ENCODE results near the gene METTL13. TPM values are rescaled to one million over a fixed set of nuclear protein-coding genes. Genes with fewer than 3 reads are reported as not detected.

The METTL13 gene
- polyA plus RNA-seq, 1 donor from 2014 or later: 8.4 TPM

DNA sequence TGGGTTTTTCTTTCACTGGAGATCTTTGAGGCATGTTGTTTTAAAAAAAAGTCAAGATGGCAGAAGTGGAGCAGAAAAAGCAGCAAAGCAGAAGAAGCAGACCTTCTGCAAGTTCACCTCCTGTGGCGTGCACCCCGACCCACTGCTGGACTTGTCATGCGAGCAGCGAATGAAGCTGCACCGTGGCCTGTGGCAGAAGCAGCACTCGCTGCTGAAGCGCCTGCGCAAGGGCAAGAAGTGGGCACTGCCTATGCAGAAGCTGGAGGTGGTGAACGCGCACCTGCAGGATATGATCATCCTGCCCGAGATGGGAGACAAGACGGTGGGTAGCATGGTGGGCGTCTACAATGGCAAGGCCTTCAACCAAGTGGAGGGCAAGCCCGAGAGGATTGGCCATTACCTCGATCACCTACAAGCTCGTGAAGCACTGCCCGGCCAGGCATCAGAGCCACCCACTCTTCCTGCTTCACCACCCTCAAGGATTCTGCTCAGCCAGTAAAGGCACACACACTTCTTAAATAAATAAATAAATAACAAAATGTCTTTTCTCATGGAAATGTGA lies 22.1 kb downstream of the METTL13 start:
- Histone ChIP-seq H3F3A (ENCODE audit: insufficient read depth, low read length, poor library complexity, severe bottlenecking) (no peaks in the 10 kb centered on the region), H3K27me3 (ENCODE audit: insufficient read depth, low read depth, low read length) (no peaks in the 10 kb centered on the region), H3K9me2 (ENCODE audit: insufficient read depth, low read length) (no peaks in the 10 kb centered on the region), H3K27ac (ENCODE audit: low read length) (no peak overlapping the region), H3K9ac (ENCODE audit: low read length) (no peak overlapping the region), H3K79me2 (replicated peaks; ENCODE audit: insufficient read depth, low read length) (no peaks in the 10 kb centered on the region), H4K20me1 (ENCODE audit: insufficient read depth) (no peaks in the 10 kb centered on the region), H3K9me3 (ENCODE audit: low read length) (no peaks in the 10 kb centered on the region), H2AFZ (ENCODE audit: low read depth, low read length) (no peak overlapping the region), H3K4me3 (ENCODE audit: low read length) (no peak overlapping the region), H3K36me3 (ENCODE audit: insufficient read depth, low read length) (no peaks in the 10 kb centered on the region), H3K4me2 (ENCODE audit: low read length) (no peak overlapping the region)
- TF ChIP-seq MXI1 (conservative IDR thresholded peaks at IDR 0.05; ENCODE audit: poor library complexity, severe bottlenecking) (no peak), EP300 (conservative IDR thresholded peaks at IDR 0.05; ENCODE audit: poor library complexity, severe bottlenecking) (no peak), SMC3 (conservative IDR thresholded peaks at IDR 0.05; ENCODE audit: poor library complexity) (no peak), POLR2AphosphoS5 (IDR thresholded peaks at IDR 0.05) (no peak)
- TF ChIP-seq, protein P1, sequence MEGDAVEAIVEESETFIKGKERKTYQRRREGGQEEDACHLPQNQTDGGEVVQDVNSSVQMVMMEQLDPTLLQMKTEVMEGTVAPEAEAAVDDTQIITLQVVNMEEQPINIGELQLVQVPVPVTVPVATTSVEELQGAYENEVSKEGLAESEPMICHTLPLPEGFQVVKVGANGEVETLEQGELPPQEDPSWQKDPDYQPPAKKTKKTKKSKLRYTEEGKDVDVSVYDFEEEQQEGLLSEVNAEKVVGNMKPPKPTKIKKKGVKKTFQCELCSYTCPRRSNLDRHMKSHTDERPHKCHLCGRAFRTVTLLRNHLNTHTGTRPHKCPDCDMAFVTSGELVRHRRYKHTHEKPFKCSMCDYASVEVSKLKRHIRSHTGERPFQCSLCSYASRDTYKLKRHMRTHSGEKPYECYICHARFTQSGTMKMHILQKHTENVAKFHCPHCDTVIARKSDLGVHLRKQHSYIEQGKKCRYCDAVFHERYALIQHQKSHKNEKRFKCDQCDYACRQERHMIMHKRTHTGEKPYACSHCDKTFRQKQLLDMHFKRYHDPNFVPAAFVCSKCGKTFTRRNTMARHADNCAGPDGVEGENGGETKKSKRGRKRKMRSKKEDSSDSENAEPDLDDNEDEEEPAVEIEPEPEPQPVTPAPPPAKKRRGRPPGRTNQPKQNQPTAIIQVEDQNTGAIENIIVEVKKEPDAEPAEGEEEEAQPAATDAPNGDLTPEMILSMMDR (IDR thresholded peaks at IDR 0.05; ENCODE audit: poor library complexity, severe bottlenecking): no peak
- TF ChIP-seq, protein P2, sequence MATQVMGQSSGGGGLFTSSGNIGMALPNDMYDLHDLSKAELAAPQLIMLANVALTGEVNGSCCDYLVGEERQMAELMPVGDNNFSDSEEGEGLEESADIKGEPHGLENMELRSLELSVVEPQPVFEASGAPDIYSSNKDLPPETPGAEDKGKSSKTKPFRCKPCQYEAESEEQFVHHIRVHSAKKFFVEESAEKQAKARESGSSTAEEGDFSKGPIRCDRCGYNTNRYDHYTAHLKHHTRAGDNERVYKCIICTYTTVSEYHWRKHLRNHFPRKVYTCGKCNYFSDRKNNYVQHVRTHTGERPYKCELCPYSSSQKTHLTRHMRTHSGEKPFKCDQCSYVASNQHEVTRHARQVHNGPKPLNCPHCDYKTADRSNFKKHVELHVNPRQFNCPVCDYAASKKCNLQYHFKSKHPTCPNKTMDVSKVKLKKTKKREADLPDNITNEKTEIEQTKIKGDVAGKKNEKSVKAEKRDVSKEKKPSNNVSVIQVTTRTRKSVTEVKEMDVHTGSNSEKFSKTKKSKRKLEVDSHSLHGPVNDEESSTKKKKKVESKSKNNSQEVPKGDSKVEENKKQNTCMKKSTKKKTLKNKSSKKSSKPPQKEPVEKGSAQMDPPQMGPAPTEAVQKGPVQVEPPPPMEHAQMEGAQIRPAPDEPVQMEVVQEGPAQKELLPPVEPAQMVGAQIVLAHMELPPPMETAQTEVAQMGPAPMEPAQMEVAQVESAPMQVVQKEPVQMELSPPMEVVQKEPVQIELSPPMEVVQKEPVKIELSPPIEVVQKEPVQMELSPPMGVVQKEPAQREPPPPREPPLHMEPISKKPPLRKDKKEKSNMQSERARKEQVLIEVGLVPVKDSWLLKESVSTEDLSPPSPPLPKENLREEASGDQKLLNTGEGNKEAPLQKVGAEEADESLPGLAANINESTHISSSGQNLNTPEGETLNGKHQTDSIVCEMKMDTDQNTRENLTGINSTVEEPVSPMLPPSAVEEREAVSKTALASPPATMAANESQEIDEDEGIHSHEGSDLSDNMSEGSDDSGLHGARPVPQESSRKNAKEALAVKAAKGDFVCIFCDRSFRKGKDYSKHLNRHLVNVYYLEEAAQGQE (IDR thresholded peaks at IDR 0.05; ENCODE audit: borderline replicate concordance): no peak

DNA sequence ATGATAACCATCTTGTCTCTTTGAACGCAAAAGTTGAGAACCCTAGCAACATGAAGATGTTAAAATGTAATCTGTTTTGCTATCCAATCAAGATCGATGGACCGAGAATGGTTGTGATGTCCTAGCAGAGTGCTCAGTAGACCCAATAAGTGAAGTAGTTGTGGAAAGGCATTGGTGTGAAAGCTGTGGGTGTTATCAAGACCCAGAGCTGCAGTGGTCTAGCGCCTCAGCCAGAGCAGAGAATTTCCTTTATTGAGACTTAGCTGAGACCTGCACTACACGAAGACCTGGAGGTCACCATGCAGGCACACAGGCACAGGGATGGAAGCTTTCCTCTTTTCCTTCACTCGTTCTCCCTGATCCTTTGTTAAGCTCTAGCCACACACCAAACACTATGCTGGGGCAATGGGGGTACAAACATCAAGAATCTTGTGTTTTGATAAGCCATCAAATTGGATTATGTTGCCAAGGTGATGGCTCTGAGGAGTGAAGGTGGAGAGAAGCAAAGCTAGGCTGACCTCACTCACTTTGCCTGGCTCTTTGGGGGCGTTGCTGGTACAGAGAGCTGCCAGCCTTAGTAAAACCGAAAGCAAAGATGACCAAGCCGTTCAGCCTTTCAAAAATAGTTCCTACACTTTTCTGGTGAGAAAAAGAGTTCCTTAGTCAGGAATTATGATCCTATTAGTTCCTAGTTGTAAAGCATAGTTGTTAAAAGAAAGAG lies 24.1 kb downstream of the METTL13 start:
- no peak overlapping the region for H2AFZ ChIP-seq (ENCODE audit: low read depth, low read length)
- H3K36me3 ChIP-seq (ENCODE audit: insufficient read depth, low read length): no peaks in the 10 kb centered on the region
- H3K27ac ChIP-seq (ENCODE audit: low read length): no peak overlapping the region
- no peak overlapping the region for H3K4me2 ChIP-seq (ENCODE audit: low read length)
- H3K9me2 ChIP-seq (ENCODE audit: insufficient read depth, low read length): no peaks in the 10 kb centered on the region
- H3K79me2 ChIP-seq (replicated peaks; ENCODE audit: insufficient read depth, low read length): no peaks in the 10 kb centered on the region
- H3K4me3 ChIP-seq (ENCODE audit: low read length): no peak overlapping the region
- no peak for TF ChIP-seq EP300 (conservative IDR thresholded peaks at IDR 0.05; ENCODE audit: poor library complexity, severe bottlenecking)
- no peak for TF ChIP-seq TAF1 (IDR thresholded peaks at IDR 0.05; ENCODE audit: low read depth)
- TF ChIP-seq, protein P1 (IDR thresholded peaks at IDR 0.05; ENCODE audit: poor library complexity, severe bottlenecking): no peak
- TF ChIP-seq POLR2AphosphoS5 (IDR thresholded peaks at IDR 0.05): no peak
- no peak for TF ChIP-seq MXI1 (conservative IDR thresholded peaks at IDR 0.05; ENCODE audit: poor library complexity, severe bottlenecking)
- no peak for TF ChIP-seq SMC3 (conservative IDR thresholded peaks at IDR 0.05; ENCODE audit: poor library complexity)
- no peak for TF ChIP-seq RAD21 (conservative IDR thresholded peaks at IDR 0.05)
- TF ChIP-seq EZH2 (IDR thresholded peaks at IDR 0.05; ENCODE audit: borderline replicate concordance, insufficient read depth, low read length, poor library complexity, severe bottlenecking): no peak
- TF ChIP-seq, protein P2 (IDR thresholded peaks at IDR 0.05; ENCODE audit: borderline replicate concordance): no peak
- H3K9me3 ChIP-seq (ENCODE audit: low read length): no peaks in the 10 kb centered on the region
- no peaks in the 10 kb centered on the region for H4K20me1 ChIP-seq (ENCODE audit: insufficient read depth)
- no peaks in the 10 kb centered on the region for H3F3A ChIP-seq (ENCODE audit: insufficient read depth, low read length, poor library complexity, severe bottlenecking)
- no peaks in the 10 kb centered on the region for H3K27me3 ChIP-seq (ENCODE audit: insufficient read depth, low read depth, low read length)
- H3K9ac ChIP-seq (ENCODE audit: low read length): no peak overlapping the region

Data from neural cell (in vitro differentiated cells).